GM12865 (cell line): Measurements from ENCODE around the gene OPCML.

Experiments
- DNase-seq: peaks from one replicate; pipeline ENCODE4 v3.0.0; 2010; ENCODE audit warnings: low read depth
- H3K4me3 ChIP-seq: 2 replicates; pipeline ENCODE4 v1.5.1; 2011; ENCODE audit warnings: mild to moderate bottlenecking, low read depth, low read length, control low read depth
- TF ChIP-seq, protein P1 (sequence below): IDR thresholded peaks from 2 replicates; pipeline ENCODE4 v1.5.1; 2011; ENCODE audit warnings: low read length, control low read depth, low read depth, inconsistent platforms; ENCODE audit not compliant: insufficient read depth; ENCODE audit errors: missing control alignments

OPCML gene

DNA sequence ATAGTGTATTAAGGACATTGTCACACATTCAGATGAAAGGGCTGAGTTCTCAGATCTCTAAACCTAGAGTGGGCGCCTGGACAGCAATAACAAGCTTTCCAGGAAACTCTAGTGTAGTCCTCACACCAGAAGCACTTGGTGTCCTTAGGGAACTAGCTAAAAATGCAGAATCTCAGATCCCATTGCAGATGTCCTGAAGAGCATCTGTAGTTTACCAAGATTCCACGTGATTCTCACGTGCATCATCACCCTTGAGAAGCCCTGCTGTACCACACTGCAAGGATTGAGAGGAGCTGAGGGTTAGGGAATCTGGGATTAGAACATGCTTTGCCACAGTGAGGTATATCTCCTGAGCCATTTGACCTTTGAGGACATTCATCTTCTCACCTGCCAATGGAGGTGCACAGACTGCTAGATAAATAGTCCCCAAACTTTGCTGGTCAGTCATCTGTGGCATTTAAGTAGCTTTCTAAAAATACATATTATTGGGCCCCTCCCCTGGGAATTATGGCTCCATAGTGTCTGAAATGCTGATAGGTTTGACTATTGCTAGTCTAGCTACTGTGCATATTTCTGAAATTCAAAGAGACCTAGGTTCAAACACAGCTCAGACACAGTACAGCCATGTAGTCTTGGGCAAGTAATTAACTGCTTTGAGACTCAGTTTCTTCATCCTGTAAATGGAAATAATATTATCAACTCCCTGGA, 1068.9 kb downstream of the OPCML start:
- DNase-seq, result no peak
- H3K4me3 ChIP-seq, result no peak overlapping the region
- TF ChIP-seq, protein P1, sequence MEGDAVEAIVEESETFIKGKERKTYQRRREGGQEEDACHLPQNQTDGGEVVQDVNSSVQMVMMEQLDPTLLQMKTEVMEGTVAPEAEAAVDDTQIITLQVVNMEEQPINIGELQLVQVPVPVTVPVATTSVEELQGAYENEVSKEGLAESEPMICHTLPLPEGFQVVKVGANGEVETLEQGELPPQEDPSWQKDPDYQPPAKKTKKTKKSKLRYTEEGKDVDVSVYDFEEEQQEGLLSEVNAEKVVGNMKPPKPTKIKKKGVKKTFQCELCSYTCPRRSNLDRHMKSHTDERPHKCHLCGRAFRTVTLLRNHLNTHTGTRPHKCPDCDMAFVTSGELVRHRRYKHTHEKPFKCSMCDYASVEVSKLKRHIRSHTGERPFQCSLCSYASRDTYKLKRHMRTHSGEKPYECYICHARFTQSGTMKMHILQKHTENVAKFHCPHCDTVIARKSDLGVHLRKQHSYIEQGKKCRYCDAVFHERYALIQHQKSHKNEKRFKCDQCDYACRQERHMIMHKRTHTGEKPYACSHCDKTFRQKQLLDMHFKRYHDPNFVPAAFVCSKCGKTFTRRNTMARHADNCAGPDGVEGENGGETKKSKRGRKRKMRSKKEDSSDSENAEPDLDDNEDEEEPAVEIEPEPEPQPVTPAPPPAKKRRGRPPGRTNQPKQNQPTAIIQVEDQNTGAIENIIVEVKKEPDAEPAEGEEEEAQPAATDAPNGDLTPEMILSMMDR, result no peak

DNA sequence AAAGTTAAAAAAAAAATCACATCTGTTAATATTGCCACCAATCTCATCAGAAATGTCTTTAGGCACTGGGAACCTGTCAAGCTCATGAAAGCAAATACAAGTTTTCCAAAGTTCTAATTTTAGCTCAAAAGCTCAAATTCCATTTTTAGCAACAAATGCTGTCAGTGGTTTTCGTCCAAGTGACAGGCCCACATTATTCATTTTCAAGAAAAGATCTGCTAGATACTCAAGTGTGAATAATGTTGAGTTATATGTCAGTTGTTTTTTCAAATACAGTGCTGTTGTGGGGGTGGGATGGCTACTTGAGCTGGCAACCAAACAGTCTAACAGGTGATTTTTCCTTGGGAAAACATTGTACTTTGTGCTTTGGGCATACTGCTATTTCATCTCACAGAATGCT, 1072.6 kb downstream of the OPCML start:
- TF ChIP-seq, protein P1, result no peak
- no peak for DNase-seq
- no peak overlapping the region for H3K4me3 ChIP-seq

DNA sequence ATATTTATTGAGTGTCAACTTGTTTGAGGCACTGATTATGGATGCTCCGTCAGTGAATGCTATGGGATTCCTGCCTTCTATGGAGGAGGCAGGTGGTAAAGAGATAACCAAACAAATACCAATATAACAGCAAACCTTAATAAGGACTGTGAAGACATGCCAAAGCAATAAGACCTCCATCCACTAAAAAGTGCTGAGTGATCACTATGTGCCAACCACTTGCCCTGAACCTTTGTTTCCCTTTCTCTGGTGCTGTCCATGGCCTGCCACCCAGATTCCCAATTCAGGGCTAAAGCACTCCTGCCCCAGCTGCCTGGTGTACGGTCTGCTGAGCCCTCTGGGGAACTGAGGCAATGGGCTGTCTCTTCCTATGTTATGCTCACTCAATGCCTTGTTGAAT, 1074.9 kb downstream of the OPCML start:
- TF ChIP-seq, protein P1, result no peak
- H3K4me3 ChIP-seq, result no peak overlapping the region
- DNase-seq, result no peak

DNA sequence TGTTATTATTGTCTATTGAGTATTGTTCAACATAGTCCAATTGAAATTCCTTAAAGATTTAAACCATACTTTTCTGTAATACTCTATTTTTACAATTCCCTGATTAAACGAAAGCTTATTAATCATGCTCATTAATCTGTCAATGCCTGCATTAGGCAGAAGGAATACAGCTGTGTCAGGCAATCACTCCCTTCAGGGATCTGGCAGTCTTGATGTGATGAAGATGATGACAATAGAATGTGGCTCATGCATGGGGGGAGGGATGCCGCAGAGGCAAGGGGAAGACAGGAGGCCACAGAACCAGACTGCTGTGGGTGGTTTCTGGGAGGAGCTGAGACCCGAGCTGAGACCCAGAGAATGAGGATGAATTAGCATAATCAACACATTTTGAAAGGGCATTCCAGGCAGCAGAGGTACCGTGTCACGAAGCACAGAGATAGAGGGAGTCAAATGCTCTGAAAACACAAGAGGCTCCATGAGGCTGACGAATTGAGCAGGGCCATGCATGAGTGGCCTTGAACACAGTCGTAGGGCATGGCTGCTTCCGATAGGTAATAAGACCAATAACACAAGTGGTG, 1075.5 kb downstream of the OPCML start:
- TF ChIP-seq, protein P1, result no peak
- no peak overlapping the region for H3K4me3 ChIP-seq
- no peak for DNase-seq

DNA sequence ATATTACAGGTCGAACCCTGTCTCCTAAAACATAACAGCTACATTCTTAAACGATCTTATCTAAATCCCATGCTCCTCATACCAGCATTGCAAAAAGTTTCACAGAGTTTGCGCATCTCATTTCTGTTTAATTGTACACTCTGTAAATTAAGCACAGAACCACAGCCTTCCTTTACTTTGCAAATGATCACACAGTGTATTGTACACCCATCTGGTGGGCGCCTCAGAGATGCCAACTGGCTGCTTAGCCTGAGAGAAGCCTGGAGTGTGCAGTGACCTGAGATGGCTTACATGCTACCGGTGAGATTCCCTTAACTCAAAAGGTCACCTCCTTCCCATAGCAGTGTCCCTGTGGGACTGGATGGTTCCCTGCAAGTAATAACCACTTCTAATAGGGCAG, 1077.3 kb downstream of the OPCML start:
- H3K4me3 ChIP-seq, result no peak overlapping the region
- TF ChIP-seq, protein P1, result no peak
- no peak for DNase-seq

DNA sequence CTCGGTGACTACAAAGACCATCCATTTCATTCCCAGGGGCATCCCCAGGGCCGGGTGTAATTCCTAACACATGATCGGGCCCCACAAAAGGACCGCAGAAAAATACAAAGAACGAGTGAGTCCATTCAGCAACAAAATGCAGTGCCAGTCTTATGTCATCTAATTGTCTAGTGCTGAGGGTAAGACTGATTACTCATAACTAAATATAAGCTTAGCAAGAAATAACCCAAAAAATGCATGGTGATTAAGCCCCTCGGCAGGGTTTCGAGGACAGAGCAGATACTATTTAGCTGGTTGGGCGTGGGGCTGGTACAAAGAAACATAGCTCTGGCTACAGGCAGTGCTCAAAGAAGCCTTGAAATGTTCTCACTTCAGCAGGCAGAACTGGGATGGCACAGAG, 1078.9 kb downstream of the OPCML start:
- no peak for DNase-seq
- H3K4me3 ChIP-seq, result no peak overlapping the region
- TF ChIP-seq, protein P1, result no peak

DNA sequence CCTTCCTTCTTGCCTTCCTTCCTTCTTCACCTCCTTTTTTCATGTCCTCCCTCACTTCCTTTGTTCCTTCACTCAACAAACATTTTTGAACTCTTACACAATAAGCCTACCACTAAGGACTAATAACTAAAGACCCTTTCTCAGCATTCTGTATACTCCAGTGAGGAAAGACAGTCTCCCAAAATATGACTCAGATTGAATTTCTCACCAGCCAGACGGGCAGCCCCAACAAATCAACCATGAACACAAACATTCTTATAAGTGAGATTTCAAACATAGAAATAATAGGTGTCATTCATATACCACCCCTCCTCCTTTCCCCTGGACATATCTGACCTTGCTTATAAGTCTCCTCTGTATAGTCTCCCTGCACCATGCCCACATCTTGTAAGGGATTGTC, 1079.7 kb downstream of the OPCML start:
- no peak for DNase-seq
- no peak overlapping the region for H3K4me3 ChIP-seq
- TF ChIP-seq, protein P1, result no peak
